NCI-H2107 treated with DMSO at 0.1 percent for 48 hours (cell line): ENCODE measurements around the gene ZNF215.
A peak's percentile ranks its signal among the peaks of the same experiment; 100 is the strongest.
"Not testable (repeated sequence)": the region's sequence is repeated elsewhere in the genome, so short reads cannot be mapped to it uniquely, and the experiment has no call there.

Experiments
- DNase-seq: peaks from one replicate; lab custom pipeline; 2025; ENCODE audit not compliant: unreplicated experiment; lab: John Stamatoyannopoulos, UW

Gene ZNF215

DNA sequence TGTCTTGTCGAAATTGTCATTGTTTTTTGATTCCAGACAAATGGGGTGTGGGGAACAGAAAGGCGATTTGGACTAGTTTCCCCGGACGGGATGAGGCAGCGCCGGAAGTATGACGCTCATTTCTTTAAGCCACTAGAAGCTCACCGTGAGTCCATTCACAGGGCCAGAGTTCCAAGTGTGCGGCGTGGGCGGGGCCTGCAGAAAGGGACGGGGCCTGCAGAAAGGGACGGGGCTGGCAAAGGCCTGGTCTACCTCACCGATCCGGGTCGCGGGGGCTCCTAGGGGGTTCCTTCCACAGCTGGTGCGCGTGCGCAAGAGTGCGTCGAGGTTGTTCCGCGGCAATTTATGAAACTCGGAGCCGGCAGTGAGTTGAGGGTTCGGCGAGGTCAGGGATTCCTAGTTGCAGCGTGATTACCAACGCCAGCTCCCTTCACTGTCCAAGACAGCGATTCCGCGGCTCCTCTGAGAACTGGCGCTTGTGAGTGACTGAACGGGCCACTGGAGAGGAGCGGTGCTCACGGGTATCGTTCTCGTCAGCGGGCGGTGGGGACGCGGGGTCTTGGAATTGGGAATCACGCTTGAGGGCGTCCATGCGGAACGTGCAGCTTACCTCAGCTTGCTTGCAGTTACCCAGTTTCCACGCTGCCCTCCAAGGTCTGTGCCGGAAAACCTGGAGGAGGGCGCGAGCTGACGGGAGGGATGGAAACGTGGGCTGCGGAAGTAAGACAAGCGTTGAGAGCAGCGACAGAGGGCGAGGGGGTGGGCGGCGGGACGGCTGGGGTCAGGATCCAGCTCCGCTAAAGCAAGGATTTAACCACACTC, at the start of gene ZNF215:
TSS of gene ZNF215 (plus strand) at position 219 of the 822 bp plus-strand sequence. CDS start 5,847 bp downstream, outside the sequence.
- DNase-seq: peak; percentile 44

DNA sequence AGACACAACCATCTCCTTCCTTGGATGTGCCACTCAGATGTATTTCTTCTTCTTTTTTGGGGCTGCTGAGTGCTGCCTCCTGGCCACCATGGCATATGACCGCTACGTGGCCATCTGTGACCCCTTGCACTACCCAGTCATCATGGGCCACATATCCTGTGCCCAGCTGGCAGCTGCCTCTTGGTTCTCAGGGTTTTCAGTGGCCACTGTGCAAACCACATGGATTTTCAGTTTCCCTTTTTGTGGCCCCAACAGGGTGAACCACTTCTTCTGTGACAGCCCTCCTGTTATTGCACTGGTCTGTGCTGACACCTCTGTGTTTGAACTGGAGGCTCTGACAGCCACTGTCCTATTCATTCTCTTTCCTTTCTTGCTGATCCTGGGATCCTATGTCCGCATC, 49.3 kb upstream of the ZNF215 start:
- no peak for DNase-seq

DNA sequence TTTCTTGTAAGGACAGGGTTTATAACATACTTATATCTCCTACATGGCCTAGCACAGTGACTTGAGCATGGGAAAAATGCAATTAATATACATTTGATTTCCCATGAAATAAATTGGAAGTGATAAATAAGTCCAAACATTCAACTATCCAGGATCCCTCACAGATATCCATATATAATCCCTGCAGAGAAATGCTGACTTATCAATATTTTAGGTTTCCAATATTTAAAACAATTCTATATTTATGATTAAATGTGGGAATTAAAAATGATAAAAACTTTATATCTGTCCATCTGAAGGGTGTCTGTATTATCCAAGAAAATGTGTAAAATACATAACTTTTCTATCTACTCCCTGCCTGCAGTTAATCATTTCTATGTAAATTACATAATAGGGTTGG, 43.5 kb upstream of the ZNF215 start:
- DNase-seq: no peak

DNA sequence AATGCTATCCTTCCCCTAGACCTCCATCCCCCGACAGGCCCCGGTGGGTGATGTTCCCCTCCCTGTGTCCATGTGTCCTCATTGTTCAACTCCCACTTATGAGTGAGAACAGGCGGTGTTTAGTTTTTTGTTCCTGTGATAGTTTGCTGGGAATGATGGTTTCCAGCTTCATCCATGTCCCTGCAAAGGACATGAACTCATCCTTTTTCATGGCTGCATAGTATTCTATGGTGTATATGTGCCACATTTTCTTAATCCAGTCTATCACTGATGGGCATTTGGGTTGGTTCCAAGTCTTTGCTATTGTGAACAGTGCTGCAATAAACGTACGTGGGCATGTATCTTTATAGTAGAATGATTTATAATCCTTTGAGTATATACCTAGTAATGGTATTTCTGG, 38.5 kb upstream of the ZNF215 start:
- not testable (repeated sequence) for DNase-seq

GRCh38 chr11:6888830-6889229, 37.4 kb upstream of the ZNF215 start:
- no peak for DNase-seq

GRCh38 chr11:6889835-6890234, 36.4 kb upstream of the ZNF215 start:
- DNase-seq: no peak

GRCh38 chr11:6892400-6892799, 33.8 kb upstream of the ZNF215 start, which contains the start of gene OR2D2:
Gene OR2D2 (minus strand): TSS chr11:6892500. CDS start chr11:6892500, 0 bp downstream.
- no peak for DNase-seq

DNA sequence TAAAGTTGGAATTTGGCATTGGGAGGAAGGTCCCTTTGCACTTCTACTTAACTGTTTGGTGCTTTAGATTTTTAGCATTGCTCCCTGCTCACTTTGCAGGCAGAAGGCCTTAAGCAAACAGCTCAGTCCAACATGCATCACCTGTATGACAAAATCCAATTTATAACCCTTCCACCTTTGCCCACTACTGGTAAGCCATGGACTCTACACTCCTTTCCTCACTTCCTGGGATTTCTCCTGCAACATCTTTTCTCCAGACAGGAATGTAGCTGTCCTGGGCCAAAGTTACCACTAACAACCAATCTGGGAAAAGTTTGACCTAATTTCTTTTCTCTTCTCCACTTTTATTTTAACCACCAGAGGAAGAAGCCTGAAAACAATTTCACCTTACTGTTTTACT, 32.1 kb upstream of the ZNF215 start:
- no peak for DNase-seq

DNA sequence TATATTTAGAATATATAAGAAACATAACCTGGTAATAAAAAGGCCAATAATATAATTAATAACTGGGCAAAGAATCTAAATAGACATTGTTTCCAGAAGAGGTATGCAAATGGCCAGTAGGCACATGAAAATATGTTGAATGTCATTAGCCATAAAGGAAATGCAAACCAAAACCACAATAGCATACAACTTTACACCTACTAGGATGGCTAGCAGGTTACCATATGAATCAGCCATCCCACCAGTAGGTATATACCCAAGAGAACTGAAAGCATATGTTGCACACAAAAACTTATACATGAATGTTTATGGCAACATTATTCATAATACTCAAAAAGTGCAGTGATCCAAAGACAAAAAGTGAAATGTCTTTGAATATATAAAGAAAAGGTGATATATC, 31.2 kb upstream of the ZNF215 start:
- DNase-seq: no peak

DNA sequence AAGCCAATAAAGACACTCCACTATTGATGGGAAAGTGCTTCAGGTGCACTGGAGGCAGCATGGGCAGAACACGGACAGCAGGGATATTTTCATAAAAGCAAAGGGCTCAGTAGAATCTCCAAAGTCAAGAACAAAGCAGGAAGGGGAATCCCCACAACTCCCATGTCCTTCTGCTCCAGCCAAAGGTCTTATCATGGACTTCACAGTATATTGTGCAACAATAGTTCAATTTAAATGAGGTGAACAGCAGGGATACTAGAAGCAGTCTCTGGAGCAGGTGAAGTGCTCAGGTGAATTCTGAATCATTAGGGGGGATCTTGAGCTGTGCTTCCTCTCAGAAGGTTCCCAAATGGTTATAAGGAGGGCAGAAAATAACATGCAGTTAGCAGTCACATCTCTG, 27.3 kb upstream of the ZNF215 start:
- DNase-seq: no peak

DNA sequence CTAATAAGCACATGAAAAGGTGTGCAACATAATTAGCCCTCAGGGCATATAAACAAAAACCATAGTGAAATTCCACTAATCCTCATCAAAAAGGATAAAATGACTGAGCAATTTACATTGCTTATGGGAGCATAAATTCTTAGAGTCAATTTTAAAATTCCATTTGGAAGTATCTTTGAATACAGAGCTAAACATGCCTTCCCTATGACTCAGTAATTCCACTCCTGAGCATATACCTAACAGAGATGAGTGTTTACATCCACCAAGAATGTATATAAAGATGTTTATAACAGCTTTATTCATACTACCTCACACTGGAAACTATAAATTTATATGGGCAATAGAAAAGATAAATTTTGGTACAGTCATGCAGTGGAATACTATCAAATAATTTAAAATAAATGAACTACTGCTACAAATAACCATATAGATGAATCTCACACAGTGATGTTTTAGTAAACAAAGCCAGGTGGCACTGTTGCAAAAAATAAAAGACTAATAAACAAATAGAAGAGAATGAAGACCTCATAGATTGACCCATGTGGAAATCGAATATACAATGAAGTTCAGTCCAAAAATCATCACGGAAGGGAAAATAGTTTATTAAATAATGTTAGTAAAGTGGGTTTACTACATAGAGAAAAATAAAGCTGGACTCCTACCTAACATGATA, 25.8 kb upstream of the ZNF215 start:
- DNase-seq: no peak

DNA sequence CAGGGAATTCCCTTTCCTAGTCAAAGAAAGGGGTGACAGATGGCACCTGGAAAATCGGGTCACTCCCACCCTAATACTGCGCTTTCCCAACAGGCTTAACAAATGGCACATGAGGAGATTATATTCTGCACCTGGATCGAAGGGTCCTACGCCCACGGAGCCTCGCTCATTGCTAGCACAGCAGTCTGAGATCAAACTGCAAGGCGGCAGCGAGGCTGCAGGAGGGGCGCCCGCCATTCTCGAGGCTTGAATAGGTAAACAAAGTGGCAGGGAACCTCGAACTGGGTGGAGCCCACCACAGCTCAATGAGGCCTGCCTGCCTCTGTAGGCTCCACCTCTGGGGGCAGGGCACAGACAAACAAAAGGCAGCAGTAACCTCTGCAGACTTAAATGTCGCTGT, 21.4 kb upstream of the ZNF215 start:
- not testable (repeated sequence) for DNase-seq

DNA sequence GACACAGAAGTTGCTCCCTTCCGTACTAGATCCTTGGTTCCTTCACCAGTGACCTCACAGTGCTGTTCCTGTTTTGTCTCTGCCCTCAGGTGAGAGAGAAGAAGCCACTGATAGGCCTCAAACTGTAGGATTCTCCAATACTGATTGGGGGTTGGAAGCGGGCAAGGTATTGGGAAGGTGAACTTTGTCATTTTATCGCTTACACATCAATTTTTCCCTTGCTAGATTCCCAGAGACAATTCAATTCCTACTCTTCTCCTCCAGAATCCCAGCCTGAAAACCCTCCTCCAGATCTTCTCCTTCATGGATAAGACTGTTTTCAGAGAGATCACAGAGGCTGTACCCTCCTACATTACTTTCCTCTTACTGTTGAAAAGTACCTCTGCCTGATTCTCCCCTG, 14.8 kb upstream of the ZNF215 start:
- no peak for DNase-seq

DNA sequence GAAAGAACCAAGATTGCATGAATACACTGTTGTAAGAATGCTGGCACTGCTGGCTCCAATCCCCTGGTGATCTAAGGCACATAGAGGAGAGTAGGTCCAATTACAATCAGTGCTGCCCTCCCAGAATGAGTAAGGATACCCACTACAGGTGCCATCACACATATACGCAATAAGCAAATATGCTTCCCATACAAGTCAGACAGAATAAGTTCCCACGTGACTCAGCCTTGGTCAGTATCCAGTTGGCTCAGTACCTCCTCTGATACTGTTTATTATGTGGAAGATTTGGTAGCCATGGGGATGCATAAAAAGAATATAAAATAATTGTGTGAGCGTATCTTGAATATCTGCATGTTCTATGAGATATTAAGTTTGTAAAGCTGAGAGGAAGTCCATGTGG, 14.3 kb upstream of the ZNF215 start:
- DNase-seq: no peak

DNA sequence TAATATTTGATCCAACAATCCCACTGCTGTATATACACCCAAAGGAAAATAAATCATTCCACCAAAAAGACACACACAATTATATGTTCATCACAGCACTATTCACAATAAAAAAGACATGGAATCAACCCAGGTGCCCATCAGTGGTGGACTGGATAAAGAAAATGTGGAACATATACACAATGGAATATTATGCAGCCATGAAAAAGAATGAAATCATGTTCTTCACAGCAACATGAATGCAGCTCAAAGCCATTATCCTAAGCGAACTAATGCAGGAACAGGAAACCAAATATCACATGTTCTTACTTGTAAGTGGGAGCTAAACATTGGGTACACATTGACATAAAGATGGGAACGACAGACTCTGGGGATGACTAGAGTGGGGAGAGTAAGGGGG, 6.5 kb upstream of the ZNF215 start:
- DNase-seq: no peak

DNA sequence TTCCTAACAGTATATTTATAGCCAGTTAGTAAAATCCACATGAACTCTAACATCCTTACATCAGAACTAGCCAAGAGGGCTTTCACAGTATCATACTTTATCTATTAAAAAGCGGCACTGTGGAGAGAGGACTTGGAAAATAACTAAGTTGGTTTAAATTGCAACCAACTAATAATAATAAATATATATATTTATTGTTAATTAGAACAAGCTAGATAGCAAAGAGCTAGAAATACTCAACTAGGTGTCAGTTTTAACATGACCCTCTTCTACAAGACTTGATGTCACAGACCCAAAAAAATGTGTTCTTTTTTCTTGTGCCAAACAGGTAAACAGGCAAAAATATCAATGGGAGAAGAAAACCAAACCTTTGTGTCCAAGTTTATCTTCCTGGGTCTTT, 5.5 kb upstream of the ZNF215 start, which contains the start of gene OR2D3:
TSS of gene OR2D3 (plus strand) at position 301 of the 400 bp plus-strand sequence. CDS start at position 301, 0 bp downstream.
- no peak for DNase-seq

- DNase-seq: no peak
These were observed 1.1 kb upstream of the ZNF215 start for GRCh38 chr11:6925007-6925577.

DNA sequence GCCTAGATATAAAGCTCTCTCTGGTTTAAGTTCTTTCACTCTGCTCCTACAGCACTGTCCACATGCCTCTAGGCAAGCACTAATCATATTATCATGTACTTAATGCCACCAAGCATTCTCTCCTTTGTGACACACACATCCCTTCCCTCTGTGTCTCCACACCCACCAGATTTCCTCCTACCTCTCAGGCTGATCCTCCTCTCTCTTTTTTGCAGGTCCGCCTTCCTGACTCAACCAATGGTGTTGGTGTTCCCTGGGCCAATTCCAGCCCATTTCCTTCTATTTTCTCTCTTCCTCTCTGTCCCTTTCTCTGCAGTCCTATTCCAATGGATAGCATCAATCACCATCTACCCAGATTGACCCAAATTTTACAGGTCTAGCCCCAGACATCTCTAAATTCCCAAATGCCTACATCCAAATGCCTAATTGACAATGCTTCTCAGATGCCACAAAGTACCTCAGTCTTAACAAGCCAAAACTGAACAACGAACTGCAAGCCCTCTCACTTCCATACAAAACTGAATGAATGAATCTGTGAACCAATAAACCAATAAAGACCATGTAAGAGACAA, 504 bp upstream of the ZNF215 start:
- DNase-seq: no peak

GRCh38 chr11:6927030-6927617, 898 bp downstream of the ZNF215 start:
- DNase-seq: peak; percentile 63

GRCh38 chr11:6928916-6929315, 2.7 kb downstream of the ZNF215 start:
- DNase-seq: peak; percentile 51

- no peak for DNase-seq
These were observed 5.0 kb downstream of the ZNF215 start for GRCh38 chr11:6931146-6931713.
